Coronary artery (tissue), 2 donors: Measurements from ENCODE around the gene NFE2L1.
A peak's percentile ranks its signal among the peaks of the same experiment; 100 is the strongest.
"Not testable (repeated sequence)": the region's sequence is repeated elsewhere in the genome, so short reads cannot be mapped to it uniquely, and the experiment has no call there.

Experiments
- DNase-seq: peaks from one replicate; pipeline ENCODE4 v3.0.0-alpha.2; 2017; ENCODE audit warnings: low spot score
- H3K27ac ChIP-seq, 2 donors: fragments of 200-600 bp; sonication (generic); one replicate each; pipeline ENCODE4 v1.5.1; 2016 to 2019
- H3K4me3 ChIP-seq: fragments of 200-600 bp; sonication (generic); 2 replicates; pipeline ENCODE4 v1.5.1; 2016; ENCODE audit warnings: mild to moderate bottlenecking, moderate library complexity
- CTCF ChIP-seq: fragments of 200-600 bp; sonication (generic); IDR thresholded peaks from one replicate; pipeline ENCODE4 v1.5.1; 2019; ENCODE audit warnings: antibody characterized with exemption

Gene NFE2L1

GRCh38 chr17:48070195-48070594 lies 22.0 kb downstream of the NFE2L1 start:
- no peak for DNase-seq
- Histone ChIP-seq H3K27ac (no peak overlapping the region), H3K4me3 (no peak overlapping the region)
- no peak for TF ChIP-seq CTCF

GRCh38 chr17:48071654-48072053 lies 23.5 kb downstream of the NFE2L1 start:
- no peak for DNase-seq
- H3K27ac ChIP-seq: no peak overlapping the region
- no peak overlapping the region for H3K4me3 ChIP-seq
- TF ChIP-seq CTCF: no peak

- H3K4me3 ChIP-seq, H3K27ac ChIP-seq, DNase-seq: not testable (repeated sequence)
These were observed 24.7 kb downstream of the NFE2L1 start for GRCh38 chr17:48072811-48073210.

GRCh38 chr17:48073566-48074094 lies 25.5 kb downstream of the NFE2L1 start:
- DNase-seq, H3K4me3 ChIP-seq: not testable (repeated sequence)
- peak overlapping the region in 1 of 2 donors; percentile 48 for H3K27ac ChIP-seq

- H3K27ac ChIP-seq: peak overlapping the region in 1 of 2 donors; percentile 48
- TF ChIP-seq CTCF: peak; percentile 60
- DNase-seq: no peak
- H3K4me3 ChIP-seq: no peak overlapping the region
These were observed 26.3 kb downstream of the NFE2L1 start for GRCh38 chr17:48074322-48075081.

GRCh38 chr17:48077152-48077551 lies 29.0 kb downstream of the NFE2L1 start:
- not testable (repeated sequence) for H3K4me3 ChIP-seq

GRCh38 chr17:48081858-48082257 lies 33.7 kb downstream of the NFE2L1 start:
- Histone ChIP-seq H3K27ac (no peak overlapping the region), H3K4me3 (no peak overlapping the region)
- TF ChIP-seq CTCF: no peak
- DNase-seq: no peak

More at GRCh38 chr17:48077152-48077551, 29.0 kb downstream of the NFE2L1 start:
- DNase-seq, H3K27ac ChIP-seq: not testable (repeated sequence)

GRCh38 chr17:48084932-48085331 lies 36.8 kb downstream of the NFE2L1 start:
- DNase-seq: no peak
- TF ChIP-seq CTCF: no peak

More at GRCh38 chr17:48084932-48085331, 36.8 kb downstream of the NFE2L1 start:
- Histone ChIP-seq H3K27ac (no peak overlapping the region), H3K4me3 (no peak overlapping the region)
